SKM-1 treated with dmso at 0.1 percent for 144 hours (cell line): ENCODE results near the gene VAV2.
"Not testable (repeated sequence)": the region's sequence is repeated elsewhere in the genome, so short reads cannot be mapped to it uniquely, and the experiment has no call there.

ENCODE experiments used
- DNase-seq: peaks from one replicate; lab custom pipeline; 2025; ENCODE audit not compliant: unreplicated experiment; lab: John Stamatoyannopoulos, UW

The VAV2 gene

GRCh38 chr9:133759946-133760345, 232.2 kb downstream of the VAV2 start:
- DNase-seq, result no peak

GRCh38 chr9:133759146-133759900, 232.8 kb downstream of the VAV2 start:
- DNase-seq, result no peak

GRCh38 chr9:133758228-133758627, 233.9 kb downstream of the VAV2 start:
- DNase-seq, result no peak

GRCh38 chr9:133754688-133755227, 237.4 kb downstream of the VAV2 start:
- no peak for DNase-seq

GRCh38 chr9:133754187-133754586, 237.9 kb downstream of the VAV2 start:
- DNase-seq, result no peak

GRCh38 chr9:133752739-133753446, 239.2 kb downstream of the VAV2 start:
- no peak for DNase-seq

GRCh38 chr9:133750982-133751649, 241.0 kb downstream of the VAV2 start:
- DNase-seq, result no peak

GRCh38 chr9:133747309-133747708, 244.8 kb downstream of the VAV2 start:
- DNase-seq, result no peak

GRCh38 chr9:133744528-133744927, 247.6 kb downstream of the VAV2 start:
- not testable (repeated sequence) for DNase-seq

- DNase-seq, result peak; percentile 54
These were observed 249.2 kb downstream of the VAV2 start for GRCh38 chr9:133742849-133743444.

GRCh38 chr9:133742251-133742650, 249.9 kb downstream of the VAV2 start:
- no peak for DNase-seq

GRCh38 chr9:133741716-133742115, 250.4 kb downstream of the VAV2 start:
- no peak for DNase-seq

GRCh38 chr9:133740911-133741310, 251.2 kb downstream of the VAV2 start:
- no peak for DNase-seq

GRCh38 chr9:133739408-133740280, 252.5 kb downstream of the VAV2 start:
- no peak for DNase-seq

GRCh38 chr9:133738640-133739225, 253.4 kb downstream of the VAV2 start:
- DNase-seq, result no peak

- DNase-seq, result no peak
These were observed 254.1 kb downstream of the VAV2 start, which contains the start of gene SARDH for GRCh38 chr9:133737774-133738639. TSS of gene SARDH (minus strand) at chr9:133738352. CDS start at chr9:133734173, 4,179 bp downstream.

GRCh38 chr9:133737071-133737773, 254.9 kb downstream of the VAV2 start:
- DNase-seq, result no peak

- DNase-seq, result no peak
These were observed 256.2 kb downstream of the VAV2 start for GRCh38 chr9:133735931-133736330.
